ENCODE data around the gene ZNF862. TPM values are rescaled to one million over a fixed set of nuclear protein-coding genes. Genes with fewer than 3 reads are reported as not detected.

ZNF862 gene
- total RNA-seq, 2 donors from 2014 or later = 11.4 to 17.3 TPM

GRCh38 chr7:149864023-149864422 lies 25.8 kb downstream of the ZNF862 start:
- Histone ChIP-seq H3K4me3 (no peak overlapping the region), H3K9me3 (no peaks in the 10 kb centered on the region), H3K27ac (no peak overlapping the region), H3K27me3 (replicated peaks; ENCODE audit: insufficient read depth) (no peaks in the 10 kb centered on the region), H3K4me1 (ENCODE audit: control insufficient read depth in 1 of 2, low read depth in 2 of 2) (no peaks in the 10 kb centered on the region), H3K36me3 (peaks cover 29% of the 10 kb centered on the region)
- TF ChIP-seq CTCF (IDR thresholded peaks at IDR 0.05) = no peak
- ATAC-seq (ENCODE audit: insufficient number of reproducible peaks, low FRiP score, low read depth) = no peak
- no peak for DNase-seq (ENCODE audit: low spot score)

- Histone ChIP-seq H3K9me3 (no peaks in the 10 kb centered on the region), H3K36me3 (peaks cover 25% of the 10 kb centered on the region), H3K27ac (no peak overlapping the region), H3K4me3 (no peak overlapping the region), H3K27me3 (replicated peaks; ENCODE audit: insufficient read depth) (no peaks in the 10 kb centered on the region), H3K4me1 (ENCODE audit: control insufficient read depth in 1 of 2, low read depth in 2 of 2) (no peaks in the 10 kb centered on the region)
- ATAC-seq (ENCODE audit: insufficient number of reproducible peaks, low FRiP score, low read depth) (no peak), DNase-seq (ENCODE audit: low spot score) (no peak)
- no peak for TF ChIP-seq CTCF (IDR thresholded peaks at IDR 0.05)
Observed at GRCh38 chr7:149864751-149865150, 26.6 kb downstream of the ZNF862 start.

- ATAC-seq (ENCODE audit: insufficient number of reproducible peaks, low FRiP score, low read depth) (no peak), DNase-seq (ENCODE audit: low spot score) (no peak)
- H3K27me3 ChIP-seq (replicated peaks; ENCODE audit: insufficient read depth) = no peaks in the 10 kb centered on the region
Observed at GRCh38 chr7:149865437-149865836, 27.3 kb downstream of the ZNF862 start.

GRCh38 chr7:149866139-149866778 lies 28.1 kb downstream of the ZNF862 start:
- Histone ChIP-seq H3K4me3 (no peak overlapping the region), H3K27ac (no peak overlapping the region), H3K27me3 (replicated peaks; ENCODE audit: insufficient read depth) (no peaks in the 10 kb centered on the region), H3K9me3 (no peaks in the 10 kb centered on the region), H3K4me1 (ENCODE audit: control insufficient read depth in 1 of 2, low read depth in 2 of 2) (no peaks in the 10 kb centered on the region), H3K36me3 (peaks cover 14% of the 10 kb centered on the region)
- ATAC-seq (ENCODE audit: insufficient number of reproducible peaks, low FRiP score, low read depth) (no peak), DNase-seq (ENCODE audit: low spot score) (no peak)
- no peak for TF ChIP-seq CTCF (IDR thresholded peaks at IDR 0.05)

More at GRCh38 chr7:149865437-149865836, 27.3 kb downstream of the ZNF862 start:
- Histone ChIP-seq H3K4me3 (no peak overlapping the region), H3K36me3 (peaks cover 21% of the 10 kb centered on the region), H3K4me1 (ENCODE audit: control insufficient read depth in 1 of 2, low read depth in 2 of 2) (no peaks in the 10 kb centered on the region), H3K9me3 (no peaks in the 10 kb centered on the region), H3K27ac (no peak overlapping the region)
- no peak for TF ChIP-seq CTCF (IDR thresholded peaks at IDR 0.05)

GRCh38 chr7:149866779-149867447 lies 28.7 kb downstream of the ZNF862 start:
- H3K4me3 ChIP-seq = no peak overlapping the region
- H3K27ac ChIP-seq = no peak overlapping the region
- H3K9me3 ChIP-seq = no peaks in the 10 kb centered on the region
- H3K27me3 ChIP-seq (replicated peaks; ENCODE audit: insufficient read depth) = no peaks in the 10 kb centered on the region
- peaks cover 13% of the 10 kb centered on the region for H3K36me3 ChIP-seq
- ATAC-seq (ENCODE audit: insufficient number of reproducible peaks, low FRiP score, low read depth) (no peak), DNase-seq (ENCODE audit: low spot score) (no peak)
- no peak for TF ChIP-seq CTCF (IDR thresholded peaks at IDR 0.05)
- H3K4me1 ChIP-seq (ENCODE audit: control insufficient read depth in 1 of 2, low read depth in 2 of 2) = no peaks in the 10 kb centered on the region
